22Rv1 (cell line): Measurements from ENCODE around the gene FAM167B.

ENCODE experiments used
- CTCF ChIP-seq: fragments of 450-650 bp; IDR thresholded peaks from 2 replicates; pipeline ENCODE4 v1.5.1; 2017; ENCODE audit warnings: mild to moderate bottlenecking
- ZFX ChIP-seq: fragments of 450-650 bp; IDR thresholded peaks from 2 replicates; pipeline ENCODE4 v1.6.1; 2017; ENCODE audit warnings: antibody characterized with exemption, borderline replicate concordance

- TF ChIP-seq CTCF (no peak), ZFX (no peak)
Measured at GRCh38 chr1:32272557-32273390, 25.8 kb downstream of the FAM167B start.
